ENCODE results near the gene GORASP2.

The GORASP2 gene

DNA sequence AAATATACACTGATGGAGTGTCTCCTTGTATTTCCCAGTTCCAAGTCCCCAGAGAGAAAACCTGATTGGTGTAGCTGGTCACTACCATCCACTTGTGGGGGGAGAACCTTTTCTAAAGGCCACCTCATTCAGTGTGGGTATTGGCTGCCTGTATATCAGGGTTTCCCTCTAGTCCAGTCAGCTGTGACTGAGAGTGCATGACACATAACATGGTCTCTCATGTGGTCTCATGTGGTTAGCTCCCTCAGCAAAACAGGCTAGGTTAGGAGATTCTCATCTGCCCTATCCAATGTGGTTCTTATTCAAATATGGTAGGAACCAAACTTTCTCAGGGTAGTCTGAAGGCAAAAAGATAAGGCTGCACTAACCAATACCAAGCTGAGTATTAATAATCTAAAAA lies 4.1 kb upstream of the GORASP2 start:
- no peak for DNase-seq

DNA sequence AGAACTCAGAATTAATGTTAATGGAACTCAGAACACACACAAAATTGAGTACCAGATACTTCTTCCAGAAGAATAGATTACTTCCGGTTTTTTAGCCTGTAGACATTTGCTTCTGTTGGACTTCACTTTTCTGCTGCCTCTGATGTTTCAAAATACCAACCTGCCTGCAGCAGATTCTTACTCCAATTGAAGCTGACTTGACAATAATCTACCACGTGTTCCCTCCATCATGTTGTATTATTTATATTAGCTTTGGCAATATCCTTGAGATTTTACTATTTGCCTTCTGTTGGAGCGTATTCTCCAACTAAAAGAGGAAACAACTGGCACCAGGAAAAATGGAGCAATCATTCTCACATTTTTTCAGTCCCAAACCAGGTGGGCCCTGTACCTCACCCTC lies 3.1 kb upstream of the GORASP2 start:
- DNase-seq, result no peak

DNA sequence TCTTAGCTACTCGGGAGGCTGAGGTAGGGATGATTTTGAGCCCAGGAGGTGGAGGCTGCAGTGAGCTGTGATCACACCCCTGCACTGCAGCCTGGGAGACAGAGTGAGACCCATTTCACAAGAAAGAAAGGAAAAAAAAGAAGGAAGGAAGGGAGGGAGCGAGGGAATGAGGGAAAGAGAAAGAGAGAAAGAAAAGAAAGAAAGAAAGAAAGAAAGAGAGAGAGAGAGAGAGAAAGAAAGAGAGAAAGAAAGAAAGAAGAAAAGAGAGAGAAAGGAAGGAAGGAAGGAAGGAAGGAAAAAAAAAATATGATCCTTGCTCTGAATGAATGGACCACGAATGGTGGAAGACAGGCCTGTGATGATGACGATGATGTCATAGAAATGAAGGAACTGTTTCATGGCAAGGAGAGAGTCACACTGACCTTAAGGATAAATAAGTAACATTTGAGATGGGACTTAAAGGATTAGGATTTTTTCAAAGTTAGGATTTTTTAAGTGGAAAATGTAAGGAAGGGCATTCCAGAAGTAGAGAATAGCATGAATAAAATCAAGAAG lies 2.2 kb upstream of the GORASP2 start:
- DNase-seq, result no peak

DNA sequence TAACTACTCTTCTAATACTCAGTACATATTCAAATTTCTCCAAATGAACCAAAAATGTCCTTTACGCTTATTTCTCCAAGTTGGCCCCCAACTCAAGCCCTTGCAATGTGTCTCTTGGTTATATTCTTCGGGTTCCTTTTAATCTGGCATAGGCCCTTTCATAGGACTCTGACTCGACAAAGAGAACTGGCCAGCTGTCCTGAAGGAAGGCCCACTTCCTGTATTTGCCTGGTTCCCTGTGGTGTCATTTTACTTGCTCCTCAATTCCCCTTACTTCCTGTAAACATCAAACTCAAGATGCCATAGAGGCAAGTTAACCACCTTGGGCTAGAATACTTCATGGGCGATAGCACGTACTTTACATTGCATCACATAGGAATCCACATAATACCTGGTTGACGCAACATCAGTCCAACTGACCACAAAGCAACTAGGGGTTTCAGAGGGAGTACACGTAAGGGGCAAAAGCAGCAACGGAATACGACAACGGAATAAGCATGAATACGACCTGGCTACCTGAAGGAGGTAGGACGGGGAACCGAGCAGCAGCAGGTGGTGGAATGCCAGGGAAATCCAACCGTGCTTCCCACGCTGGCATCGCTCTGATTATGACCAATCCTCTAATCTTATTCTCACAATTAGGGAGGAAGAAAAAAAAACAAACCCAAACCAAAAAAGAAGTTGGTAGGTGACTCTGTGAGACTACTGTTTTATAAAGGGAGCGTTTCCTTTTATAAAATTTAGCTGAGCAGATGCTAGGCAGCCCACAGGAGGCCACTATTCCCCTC lies 823 bp upstream of the GORASP2 start:
- no peak for DNase-seq

DNA sequence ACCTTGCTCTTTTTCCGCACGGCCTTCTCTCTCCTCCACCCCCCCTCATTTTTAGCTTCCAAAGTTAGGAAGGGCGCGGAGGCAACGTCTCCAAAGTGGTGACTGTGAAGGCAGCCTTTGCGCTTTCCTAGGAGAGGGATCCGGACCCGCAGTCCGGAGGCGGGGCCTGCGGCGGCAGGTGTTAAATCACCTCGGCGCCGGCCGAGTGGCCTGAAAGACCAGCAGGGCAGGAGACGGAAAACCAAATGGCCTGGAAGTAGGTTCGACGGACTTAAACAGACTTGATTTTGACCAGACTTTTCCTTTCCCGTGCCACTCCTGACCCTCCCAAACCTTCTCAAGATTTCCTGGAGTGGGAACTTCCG lies 615 bp downstream of the GORASP2 start:
- DNase-seq, result no peak

DNA sequence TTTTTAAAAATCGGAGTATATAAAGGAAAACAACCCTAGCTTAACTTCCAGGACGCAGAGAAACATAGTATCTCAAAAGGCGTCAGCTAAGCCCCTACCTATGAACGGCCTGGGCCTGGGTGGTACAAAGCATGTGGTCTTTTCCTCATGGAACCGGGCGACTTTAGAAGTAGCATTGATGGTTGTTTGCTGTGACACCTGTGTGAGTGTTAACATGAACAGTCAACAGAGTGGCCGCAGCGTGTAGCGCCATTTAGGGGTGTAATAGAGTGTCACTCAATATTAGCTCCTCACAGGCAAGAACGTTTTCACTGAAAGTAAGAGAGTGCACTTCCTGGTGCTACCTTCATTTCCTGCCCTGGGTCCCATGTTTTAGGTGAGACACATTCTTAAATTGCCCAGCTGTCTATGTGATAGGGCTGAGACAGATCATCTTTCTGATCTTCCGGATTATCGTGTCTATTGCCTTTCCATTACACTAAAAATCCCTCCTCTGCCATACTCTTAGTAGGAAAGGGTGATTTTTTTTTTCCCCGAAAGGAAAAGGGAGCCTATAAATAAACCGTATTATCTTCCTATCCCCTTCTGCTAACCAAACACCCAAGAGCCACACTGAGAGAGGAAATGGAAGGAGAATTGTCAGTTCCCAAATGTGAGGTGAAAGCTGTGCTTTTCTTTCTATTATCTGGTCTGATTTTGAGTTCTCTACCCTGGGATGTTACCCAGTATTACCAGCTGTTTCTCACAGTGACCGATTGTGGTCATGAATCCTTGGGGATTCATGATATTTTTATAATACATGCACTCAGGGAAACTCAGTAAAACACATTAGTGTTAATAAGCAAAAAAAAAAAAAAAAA lies 1.3 kb downstream of the GORASP2 start:
- DNase-seq, result no peak

DNA sequence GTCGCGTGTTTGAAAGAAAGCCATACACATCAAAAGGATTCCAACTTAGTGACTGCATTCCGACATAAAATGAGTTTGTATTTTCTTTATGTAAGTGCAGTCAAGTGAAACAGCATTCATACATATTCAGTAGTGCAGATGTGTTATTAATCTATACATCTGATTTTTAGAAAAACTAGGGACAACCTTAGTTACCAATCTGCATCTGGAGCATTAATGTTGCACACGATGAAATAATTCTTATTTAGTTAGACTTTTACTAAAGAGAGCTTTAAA lies 1.9 kb downstream of the GORASP2 start:
- no peak for DNase-seq

DNA sequence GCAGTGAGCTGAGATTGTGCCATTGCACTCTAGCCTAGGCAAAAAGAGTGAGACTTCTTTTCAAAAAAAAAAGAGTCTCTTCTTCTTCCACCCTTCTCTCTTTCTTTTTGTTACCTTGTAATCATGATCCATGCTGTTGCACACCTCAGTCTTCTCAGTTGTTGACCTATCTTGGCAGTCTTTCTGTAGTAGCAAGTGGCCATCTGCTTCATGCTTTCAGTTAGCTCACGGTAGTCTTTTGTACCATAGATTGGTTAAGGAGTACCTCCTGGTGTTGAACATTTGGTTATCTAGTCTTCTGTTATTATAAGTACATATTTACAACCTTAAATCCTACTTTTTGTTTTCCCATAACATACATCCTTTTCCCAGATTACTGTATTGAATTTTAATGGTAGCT lies 3.1 kb downstream of the GORASP2 start:
- no peak for DNase-seq

DNA sequence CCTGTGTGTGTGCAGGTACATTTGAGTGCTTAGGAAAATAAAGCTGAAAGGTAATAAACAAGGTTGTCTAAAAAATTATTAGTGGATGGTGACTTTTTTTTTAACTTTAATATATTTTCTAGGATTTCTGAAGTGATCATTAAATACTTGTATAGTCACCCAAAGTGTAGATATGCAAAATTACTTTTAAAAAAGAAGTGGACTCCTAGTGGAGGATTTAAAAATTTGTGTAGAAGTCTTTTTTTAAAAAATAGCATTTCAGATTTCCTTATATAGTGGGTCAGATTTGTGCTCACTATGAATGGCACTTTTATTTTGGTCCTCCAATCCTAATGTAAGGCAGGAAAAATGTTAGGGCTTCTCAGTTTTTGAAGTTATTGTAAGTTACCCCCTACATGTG lies 3.9 kb downstream of the GORASP2 start:
- DNase-seq, result no peak

DNA sequence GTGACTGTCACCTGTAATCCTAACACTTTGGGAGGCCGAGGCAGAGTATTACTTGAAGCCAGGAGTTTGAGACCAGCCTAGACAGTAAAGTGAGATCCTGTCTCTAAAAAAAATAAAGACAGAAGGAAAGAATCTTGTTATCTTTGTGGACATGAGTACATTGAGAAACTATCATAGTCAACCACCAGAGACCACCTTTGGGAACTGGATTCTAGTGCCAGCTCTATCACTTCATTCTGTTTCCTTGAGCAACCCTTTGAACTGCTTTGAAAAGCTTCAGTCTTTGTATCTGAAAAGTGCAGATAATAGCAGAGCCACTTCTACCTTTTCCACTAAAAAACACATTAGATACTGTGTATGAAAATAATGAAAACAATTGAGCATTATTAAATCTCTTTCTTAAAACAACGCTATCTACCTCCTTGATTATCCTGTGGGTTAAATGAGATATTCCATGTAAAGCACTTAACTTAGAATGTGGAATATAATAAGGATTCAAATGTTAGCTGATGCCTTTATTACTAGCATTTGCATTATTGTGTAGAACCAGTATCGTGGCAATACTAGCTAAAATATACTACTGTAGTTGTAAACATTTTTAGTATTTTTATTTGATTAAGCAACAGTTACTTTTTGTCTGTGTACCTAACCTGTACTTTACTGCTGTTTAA lies 8.8 kb downstream of the GORASP2 start:
- no peak for DNase-seq

DNA sequence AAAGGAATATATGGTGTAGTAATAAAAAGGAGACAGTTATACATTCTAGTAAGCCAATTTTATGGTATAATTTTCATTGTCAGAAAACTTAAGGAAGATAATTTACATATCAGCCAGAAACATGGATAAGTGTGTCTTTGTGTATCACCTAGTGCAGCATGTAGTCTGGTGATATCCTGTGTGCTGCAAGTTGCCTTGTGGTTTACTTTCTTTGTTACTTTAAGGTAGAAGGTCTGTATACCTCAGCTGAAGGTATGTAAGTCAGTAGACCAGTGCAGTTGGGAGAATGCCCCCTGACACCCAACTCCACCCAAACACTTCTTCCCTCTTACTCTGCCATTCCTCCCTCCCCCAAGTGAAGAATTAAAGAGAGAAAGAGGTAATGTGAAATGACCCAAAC lies 11.0 kb downstream of the GORASP2 start:
- no peak for DNase-seq

DNA sequence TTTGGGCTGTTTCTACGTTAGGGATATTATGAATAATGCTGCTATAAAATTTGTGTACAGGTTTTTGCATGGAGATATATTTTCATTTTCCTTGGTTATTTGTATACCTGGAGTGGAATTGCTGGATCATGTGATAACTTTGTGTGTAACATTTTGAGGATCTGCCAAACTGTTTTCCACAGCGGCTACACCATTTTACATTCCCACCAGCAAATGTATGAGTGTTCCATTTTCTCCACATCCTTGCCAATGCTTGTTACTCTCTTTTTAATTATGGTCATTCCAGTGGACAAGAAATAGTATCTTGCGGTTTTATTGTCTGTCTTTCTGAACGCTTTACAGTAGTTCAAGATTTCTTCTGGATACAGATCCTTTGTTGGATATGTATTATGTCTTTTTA lies 13.6 kb downstream of the GORASP2 start:
- no peak for DNase-seq

DNA sequence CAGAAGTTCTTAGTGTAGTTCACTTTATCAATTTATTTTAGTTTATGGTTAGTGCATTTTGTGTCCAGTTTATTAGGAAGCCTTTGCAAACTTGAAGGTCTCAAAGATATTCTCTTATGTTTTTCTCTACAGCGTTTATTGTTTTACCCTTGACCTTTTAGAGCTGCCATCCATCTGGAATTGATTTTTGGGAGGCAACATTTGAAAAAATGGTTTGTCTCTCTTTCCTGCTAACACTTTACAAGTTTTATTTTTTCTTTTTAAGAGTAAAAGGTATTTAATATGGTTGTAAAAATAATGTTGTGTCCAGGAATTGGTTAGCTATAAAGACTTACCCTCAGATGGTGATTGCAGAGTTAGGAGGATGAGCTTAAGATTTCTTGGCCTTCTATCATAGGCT lies 14.0 kb downstream of the GORASP2 start:
- no peak for DNase-seq

DNA sequence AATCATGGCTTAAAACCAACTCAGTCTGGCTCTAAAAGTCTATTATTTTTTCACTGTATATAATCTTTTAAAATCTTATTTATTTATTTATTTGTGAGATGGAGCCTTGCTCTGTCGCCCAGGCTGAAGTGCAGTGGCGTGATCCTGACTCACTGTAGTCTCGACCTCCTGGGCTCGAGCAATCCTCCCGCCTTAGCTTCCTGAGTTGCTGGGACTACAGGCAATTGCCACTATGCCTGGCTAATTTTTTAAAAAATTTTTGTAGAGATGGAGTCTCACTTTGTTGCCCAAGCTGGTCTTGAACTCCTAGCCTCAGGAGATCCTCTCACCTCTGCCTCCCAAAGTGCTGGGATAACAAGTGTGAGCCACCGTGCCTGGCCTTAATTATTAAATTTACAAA lies 14.5 kb downstream of the GORASP2 start:
- DNase-seq, result no peak

DNA sequence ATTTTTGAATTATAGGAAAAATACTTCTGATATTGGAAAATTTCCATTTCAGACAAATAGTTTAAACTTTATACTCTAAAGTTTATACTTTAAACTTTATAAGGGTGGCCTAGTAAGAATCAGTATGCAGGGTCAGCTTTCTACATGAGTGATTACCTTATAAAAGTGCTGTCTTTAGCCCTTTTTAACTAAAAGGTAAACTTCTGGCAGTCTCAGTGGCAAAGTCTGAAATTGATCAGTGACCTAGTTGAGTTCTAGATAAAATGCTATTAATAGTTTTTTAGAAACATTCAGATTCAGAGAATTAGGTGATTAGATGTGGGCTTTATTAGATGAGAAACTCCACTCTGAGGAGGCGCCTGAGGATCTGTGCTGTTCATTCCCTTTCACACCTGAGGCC lies 15.5 kb downstream of the GORASP2 start:
- no peak for DNase-seq

DNA sequence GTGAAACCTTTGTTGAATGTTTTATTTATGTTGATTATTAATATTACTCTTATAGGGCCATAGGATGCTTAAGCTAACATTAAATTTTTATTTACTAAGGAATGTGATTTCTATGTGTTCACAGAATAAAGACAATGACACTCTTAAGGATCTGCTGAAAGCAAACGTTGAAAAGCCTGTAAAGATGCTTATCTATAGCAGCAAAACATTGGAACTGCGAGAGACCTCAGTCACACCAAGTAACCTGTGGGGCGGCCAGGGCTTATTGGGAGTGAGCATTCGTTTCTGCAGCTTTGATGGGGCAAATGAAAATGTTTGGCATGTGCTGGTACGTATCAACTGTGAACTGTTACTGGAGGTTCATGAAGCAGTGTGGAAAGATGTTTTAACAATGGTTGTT lies 20.4 kb downstream of the GORASP2 start:
- DNase-seq, result no peak

DNA sequence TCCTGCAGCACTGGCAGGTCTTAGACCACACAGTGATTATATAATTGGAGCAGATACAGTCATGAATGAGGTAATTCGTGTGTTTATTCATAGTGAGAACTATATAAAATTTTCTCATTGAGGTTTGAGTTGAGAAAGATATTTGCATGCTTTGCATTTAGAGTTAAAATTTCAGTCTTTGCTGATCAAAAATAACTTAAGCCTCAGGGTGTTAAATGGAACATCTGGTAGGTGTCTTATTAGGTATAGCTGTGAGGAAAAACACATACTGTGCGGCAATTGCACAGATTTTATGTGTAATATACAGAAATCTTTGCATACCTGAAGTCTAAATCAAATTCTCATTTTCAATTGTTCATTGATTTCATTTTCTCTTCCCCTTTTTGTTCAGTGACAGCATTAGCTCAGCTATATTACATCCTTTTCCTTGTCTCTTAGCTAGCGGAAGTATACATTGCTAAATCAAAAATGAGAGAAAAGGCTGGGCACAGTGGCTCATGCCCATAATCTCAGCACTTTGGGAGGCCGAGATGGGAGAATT lies 21.2 kb downstream of the GORASP2 start:
- no peak for DNase-seq

DNA sequence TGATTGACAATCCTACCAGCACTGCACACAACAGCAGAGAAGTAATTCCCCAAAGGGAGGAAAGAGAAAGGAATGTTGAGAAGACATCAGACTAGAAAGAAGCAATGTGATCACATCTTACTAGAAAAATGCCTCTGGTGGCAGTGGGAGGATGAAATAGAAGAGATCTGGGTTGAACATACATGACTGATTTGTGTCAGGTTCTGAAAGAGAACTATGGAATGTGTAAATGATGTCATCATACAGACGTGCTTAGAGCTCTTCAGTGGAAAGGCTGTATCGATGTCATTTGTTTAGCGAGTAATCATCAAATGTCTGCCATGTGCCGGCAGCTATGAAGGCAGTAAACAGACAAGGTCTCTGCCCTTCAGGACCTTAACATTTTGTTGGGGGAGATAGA lies 24.9 kb downstream of the GORASP2 start:
- DNase-seq, result no peak

DNA sequence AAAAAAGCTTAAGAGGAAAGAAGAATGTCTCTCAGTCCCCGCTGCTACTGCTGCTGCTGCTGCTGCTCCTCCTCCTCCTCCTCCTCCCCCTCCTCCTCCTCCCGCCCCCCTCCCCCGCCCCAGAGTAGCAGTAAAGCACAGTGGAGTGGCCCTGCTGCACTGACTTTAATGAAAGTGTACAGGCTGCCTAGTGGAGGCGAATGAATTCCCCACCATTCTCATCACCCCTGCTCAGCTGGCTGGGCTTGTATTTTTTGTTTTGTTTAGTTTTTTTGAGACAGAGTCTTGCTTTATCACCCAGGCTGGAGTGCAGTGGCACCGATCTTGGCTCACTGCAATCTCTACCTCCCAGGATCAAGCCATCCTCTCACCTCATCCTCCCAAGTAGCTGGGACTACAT lies 34.3 kb downstream of the GORASP2 start:
- DNase-seq, result no peak

DNA sequence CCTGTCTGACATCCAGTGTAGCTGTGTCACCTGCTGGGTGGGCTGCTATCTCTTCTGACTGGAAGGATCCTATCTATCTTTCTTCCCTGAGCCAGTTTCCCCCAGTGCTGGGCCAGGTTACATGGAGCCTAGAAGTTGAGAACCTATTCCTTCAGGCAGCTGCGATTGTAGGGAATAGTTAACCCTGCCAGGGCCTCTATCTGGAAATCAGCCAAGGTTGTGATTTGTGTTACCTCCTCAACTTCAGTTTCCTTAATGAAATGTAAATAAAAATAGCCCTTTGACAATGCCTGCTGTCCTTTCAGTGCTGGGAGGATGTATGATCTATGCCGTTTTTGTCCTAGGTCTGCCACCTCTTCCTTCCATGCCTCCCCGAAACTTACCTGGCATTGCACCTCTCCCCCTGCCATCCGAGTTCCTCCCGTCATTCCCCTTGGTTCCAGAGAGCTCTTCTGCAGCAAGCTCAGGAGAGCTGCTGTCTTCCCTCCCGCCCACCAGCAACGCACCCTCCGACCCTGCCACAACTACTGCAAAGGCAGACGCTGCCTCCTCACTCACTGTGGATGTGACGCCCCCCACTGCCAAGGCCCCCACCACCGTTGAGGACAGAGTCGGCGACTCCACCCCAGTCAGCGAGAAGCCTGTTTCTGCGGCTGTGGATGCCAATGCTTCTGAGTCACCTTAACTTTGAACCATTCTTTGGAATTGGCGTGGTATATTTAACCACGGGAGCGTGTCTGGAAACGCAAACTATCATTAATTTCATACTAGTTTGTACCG lies 36.6 kb downstream of the GORASP2 start:
- DNase-seq, result no peak

DNA sequence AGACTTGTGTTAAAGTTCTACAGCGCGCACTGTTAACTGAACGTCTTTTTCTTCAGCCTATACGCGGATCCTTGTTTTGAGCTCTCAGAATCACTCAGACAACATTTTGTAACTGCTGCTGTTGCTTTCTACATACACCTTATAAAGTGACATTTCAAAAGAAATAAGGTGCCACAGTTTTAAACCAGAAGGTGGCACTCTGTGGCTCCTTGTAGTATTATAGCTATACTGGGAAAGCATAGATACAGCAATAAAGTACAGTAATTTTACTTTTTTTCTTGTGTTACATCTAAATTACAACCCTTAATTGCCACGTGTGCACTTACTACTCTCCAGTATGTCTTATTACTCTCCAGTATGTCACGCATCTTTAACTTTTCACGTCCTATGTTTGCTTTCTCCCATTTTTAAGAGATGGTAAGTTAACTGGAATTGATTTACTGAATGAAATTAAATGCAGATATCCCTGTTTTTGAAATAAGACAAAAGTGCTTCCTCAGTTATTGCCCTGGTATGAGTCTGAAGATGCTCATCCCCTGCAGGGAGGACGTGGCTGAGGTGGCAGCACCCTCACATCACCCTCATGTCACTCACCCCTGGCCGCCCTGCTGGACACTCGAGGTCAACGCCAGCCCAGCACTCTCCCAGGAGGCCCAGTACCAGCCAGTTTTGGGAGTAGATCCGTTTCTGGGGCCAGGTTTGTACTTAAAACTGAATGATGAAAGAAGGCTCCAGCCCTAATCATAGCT lies 37.8 kb downstream of the GORASP2 start:
- DNase-seq, result no peak

DNA sequence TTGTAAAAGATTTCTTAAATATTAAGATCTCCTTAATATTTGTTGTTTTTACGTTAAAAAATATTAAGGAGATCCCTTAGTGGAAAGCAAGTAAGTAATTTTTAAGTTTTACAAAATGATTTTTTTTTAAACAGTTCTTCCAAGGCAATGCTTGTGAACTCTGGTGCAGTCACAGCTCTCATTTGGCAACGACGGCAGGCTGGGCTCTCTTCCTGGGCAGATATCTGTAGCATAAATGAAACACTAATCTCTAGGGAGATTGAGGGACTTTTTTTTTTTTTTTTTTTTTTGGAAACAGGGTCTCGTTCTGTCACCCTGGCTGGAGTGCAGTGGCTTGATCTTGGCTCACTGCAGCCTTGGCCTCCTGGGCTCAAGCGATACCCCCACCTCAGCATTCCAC lies 38.5 kb downstream of the GORASP2 start:
- DNase-seq, result no peak

Data from hippocampal formation (tissue), 2 donors.